Caco-2 (cell line): ENCODE data around the gene ARHGAP29. TPM values are rescaled to one million over a fixed set of nuclear protein-coding genes. Genes with fewer than 3 reads are reported as not detected.

ENCODE experiments used
- BruUV-seq: library from RNA; stranded (reverse); fragments of 400-500 nt; replicated peaks from 2 replicates; lab custom pipeline; 2021; lab: Mats Ljungman, UMichigan
- CTCF ChIA-PET: fragments of 300-600 bp; sonication (Branson Sonifier 250); formaldehyde crosslinking; loops from one replicate; lab custom pipeline; 2022; ENCODE audit warnings: antibody characterized with exemption; lab: Charles Lee
- POLR2A ChIA-PET: fragments of 300-600 bp; sonication (Branson Sonifier 250); formaldehyde crosslinking; loops from one replicate; lab custom pipeline; 2022; ENCODE audit warnings: antibody characterized with exemption; lab: Charles Lee
- DNase-seq, 2 experiments: peaks; one replicate each; pipeline versions ENCODE4 v3.0.0 to v3.0.0-alpha.2; 2020 to 2022
- H3K27me3 ChIP-seq: replicated peaks from 2 replicates; pipeline ENCODE4 v1.6.0; 2011; ENCODE audit warnings: low read length; ENCODE audit not compliant: control insufficient read depth, insufficient read depth
- H3K36me3 ChIP-seq: 2 replicates; pipeline ENCODE4 v1.5.1; 2011; ENCODE audit warnings: low read length; ENCODE audit not compliant: control insufficient read depth, insufficient read depth
- H3K4me1 ChIP-seq: fragments of 250-450 bp; sonication (Bioruptor Pico); 2 replicates; pipeline ENCODE4 v1.5.1; 2020; ENCODE audit warnings: mild to moderate bottlenecking
- H3K4me3 ChIP-seq: 2 replicates; pipeline ENCODE4 v1.5.1; 2011; ENCODE audit warnings: low read depth, mild to moderate bottlenecking, control low read depth, low read length
- H3K9me3 ChIP-seq: fragments of 250-450 bp; sonication (Bioruptor Pico); 2 replicates; pipeline ENCODE4 v1.5.1; 2020; ENCODE audit warnings: mild to moderate bottlenecking, moderate library complexity
- H3K27ac Mint-ChIP-seq: one replicate; pipeline ENCODE4 v1.8.0; 2022; ENCODE audit warnings: mixed read lengths; ENCODE audit not compliant: unreplicated experiment
- H3K27me3 Mint-ChIP-seq: one replicate; pipeline ENCODE4 v1.8.0; 2022; ENCODE audit warnings: mixed read lengths; ENCODE audit not compliant: insufficient read depth, unreplicated experiment
- H3K36me3 Mint-ChIP-seq: one replicate; pipeline ENCODE4 v1.8.0; 2022; ENCODE audit warnings: mild to moderate bottlenecking, mixed read lengths; ENCODE audit not compliant: insufficient read depth, unreplicated experiment
- H3K4me1 Mint-ChIP-seq: one replicate; pipeline ENCODE4 v1.8.0; 2022; ENCODE audit warnings: low read depth, mixed read lengths; ENCODE audit not compliant: unreplicated experiment
- H3K4me3 Mint-ChIP-seq: one replicate; pipeline ENCODE4 v1.8.0; 2022; ENCODE audit warnings: mild to moderate bottlenecking, moderate library complexity, mixed read lengths; ENCODE audit not compliant: unreplicated experiment
- H3K9me3 Mint-ChIP-seq: one replicate; pipeline ENCODE4 v1.8.0; 2022; ENCODE audit warnings: mixed read lengths; ENCODE audit not compliant: unreplicated experiment
- CTCF ChIP-seq, 2 experiments: fragments of 200-600 bp in 1 of 2; IDR thresholded peaks; 1 replicate in 1 of 2; 2 replicates in 1 of 2; pipeline versions ENCODE4 v1.5.1 to v1.8.0; 2011 to 2022; ENCODE audit warnings: antibody characterized with exemption in 1 of 2, control low read depth in 1 of 2, inconsistent platforms in 1 of 2, low read depth in 1 of 2, low read length in 1 of 2, mild to moderate bottlenecking in 1 of 2, moderate library complexity in 1 of 2; ENCODE audit not compliant: insufficient read depth in 1 of 2, severe bottlenecking in 1 of 2, unreplicated experiment in 1 of 2
- intact Hi-C: fragments of 100-400 bp; cut with micrococcal nuclease; formaldehyde crosslinking; loops from one replicate; pipeline ENCODE4 v1.10.0; 2022; ENCODE audit not compliant: unreplicated experiment
- total RNA-seq: library from RNA; stranded (reverse); gene quantifications from 2 replicates; pipeline ENCODE4 v1.2.3, GENCODE V29; 2022

The ARHGAP29 gene
- total RNA-seq, 1 experiment from 2014 or later, result 30.3 TPM

DNA sequence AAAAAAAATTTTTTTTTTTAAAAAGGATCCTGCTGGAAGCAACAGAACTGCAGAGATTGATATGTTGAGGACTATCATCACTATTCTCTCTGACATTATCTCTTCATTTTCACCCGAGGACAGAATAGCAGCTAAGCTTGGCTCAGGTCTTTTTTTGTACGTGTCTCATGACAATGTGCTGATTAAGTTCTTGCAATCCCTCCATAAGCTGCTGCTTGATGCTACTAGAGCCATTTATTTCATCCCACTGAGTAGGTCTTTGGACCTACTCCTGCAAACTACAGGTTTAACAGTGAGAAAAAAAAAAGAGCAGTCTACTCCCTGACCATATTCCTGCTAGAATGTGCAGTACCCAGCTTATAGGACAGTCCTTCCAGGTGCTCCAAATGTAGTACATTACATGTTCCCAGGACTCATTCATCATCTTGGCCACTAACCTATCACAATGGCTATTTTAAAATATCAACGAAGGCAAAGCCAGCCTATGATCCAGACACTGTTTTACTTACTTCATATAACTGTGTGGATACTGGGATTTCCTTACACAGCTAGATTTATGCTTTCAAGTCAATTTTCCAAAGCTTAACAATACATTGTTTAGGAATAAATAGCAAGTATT, 54.1 kb downstream of the ARHGAP29 start:
- BruUV-seq, result no TSS peak
- no peak for DNase-seq
- intact Hi-C loops, result loop anchor here (5.0 kb wide), 1 partner anchor 136 kb away; no protein-coding TSS in a partner anchor
- no peaks in the 10 kb centered on the region for H3K9me3 Mint-ChIP-seq
- H3K27ac Mint-ChIP-seq, result no peak overlapping the region
- TF ChIP-seq CTCF (IDR thresholded peaks at IDR 0.05; ENCODE audit: insufficient read depth in 1 of 2, low read depth in 1 of 2, low read length in 1 of 2, severe bottlenecking in 1 of 2, unreplicated experiment in 1 of 2), result no peak
- ChIA-PET CTCF (no interaction called here), POLR2A (no interaction called here)
- no peaks in the 10 kb centered on the region for H3K36me3 ChIP-seq
- peaks cover 13% of the 10 kb centered on the region for H3K4me1 Mint-ChIP-seq
- H3K4me3 Mint-ChIP-seq, result no peak overlapping the region
- no peaks in the 10 kb centered on the region for H3K27me3 Mint-ChIP-seq
- peaks cover 62% of the 10 kb centered on the region for H3K36me3 Mint-ChIP-seq
- H3K4me3 ChIP-seq, result no peak overlapping the region
- H3K9me3 ChIP-seq, result no peaks in the 10 kb centered on the region
- H3K27me3 ChIP-seq, result no peaks in the 10 kb centered on the region
- H3K4me1 ChIP-seq, result no peaks in the 10 kb centered on the region

DNA sequence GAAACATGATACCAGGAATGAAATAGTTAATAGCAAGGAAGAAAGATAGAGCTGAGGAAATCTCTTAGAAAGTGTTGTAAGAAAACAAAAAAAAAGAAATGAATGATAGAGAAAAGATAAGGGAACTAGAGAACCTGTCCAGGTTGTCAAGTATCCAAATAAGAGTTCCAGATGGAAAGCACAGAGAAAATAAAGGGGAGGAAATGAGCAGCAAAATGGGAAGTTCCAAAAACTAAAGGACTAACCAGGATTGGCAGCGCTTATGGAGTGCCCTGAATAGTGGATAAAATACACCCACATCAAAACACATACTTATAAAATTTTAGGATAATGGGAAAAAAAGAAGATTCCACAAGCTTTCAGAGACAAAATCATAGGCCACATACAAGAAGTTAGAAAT, 55.2 kb downstream of the ARHGAP29 start:
- no peak for DNase-seq
- Histone ChIP-seq H3K9me3 (no peaks in the 10 kb centered on the region), H3K36me3 (no peaks in the 10 kb centered on the region), H3K27me3 (no peaks in the 10 kb centered on the region), H3K4me1 (no peaks in the 10 kb centered on the region), H3K4me3 (no peak overlapping the region)
- no peak for TF ChIP-seq CTCF (IDR thresholded peaks at IDR 0.05; ENCODE audit: insufficient read depth in 1 of 2, low read depth in 1 of 2, low read length in 1 of 2, severe bottlenecking in 1 of 2, unreplicated experiment in 1 of 2)
- BruUV-seq, result no TSS peak
- Mint-ChIP-seq H3K27ac (peak overlapping the region; percentile 51), H3K27me3 (no peaks in the 10 kb centered on the region), H3K4me1 (peaks cover 13% of the 10 kb centered on the region), H3K9me3 (no peaks in the 10 kb centered on the region), H3K36me3 (peaks cover 66% of the 10 kb centered on the region), H3K4me3 (no peak overlapping the region)
- POLR2A ChIA-PET, result no interaction called here
- CTCF ChIA-PET, result no interaction called here
- intact Hi-C loops, result loop anchor here (5.0 kb wide), 1 partner anchor 135 kb away; no protein-coding TSS in a partner anchor

DNA sequence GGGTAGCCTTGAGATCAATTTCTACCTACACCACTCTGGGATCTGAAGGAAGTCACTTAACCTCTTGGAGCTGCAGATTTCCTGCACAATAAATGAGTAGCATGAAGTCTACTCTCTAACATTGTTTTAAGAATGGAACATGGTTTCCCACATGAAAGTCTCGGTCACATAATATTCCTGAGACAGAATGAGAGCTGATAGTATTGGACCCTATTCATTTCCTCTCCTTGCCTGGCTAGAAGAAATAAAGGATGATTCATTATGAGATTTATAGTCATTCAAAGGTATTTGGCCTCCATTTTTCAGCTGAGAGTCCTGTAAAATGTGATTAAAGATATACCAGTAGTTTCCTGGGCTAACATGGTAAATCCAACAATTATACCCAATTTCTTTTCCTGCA, 56.7 kb downstream of the ARHGAP29 start:
- peaks cover 13% of the 10 kb centered on the region for H3K4me1 Mint-ChIP-seq

More for the DNA sequence above, 56.7 kb downstream of the ARHGAP29 start:
- Histone ChIP-seq H3K36me3 (no peaks in the 10 kb centered on the region), H3K4me3 (no peak overlapping the region), H3K9me3 (no peaks in the 10 kb centered on the region), H3K4me1 (no peaks in the 10 kb centered on the region), H3K27me3 (no peaks in the 10 kb centered on the region)
- no peak for TF ChIP-seq CTCF (IDR thresholded peaks at IDR 0.05; ENCODE audit: insufficient read depth in 1 of 2, low read depth in 1 of 2, low read length in 1 of 2, severe bottlenecking in 1 of 2, unreplicated experiment in 1 of 2)
- ChIA-PET POLR2A (no interaction called here), CTCF (interaction anchor here (0.9 kb wide), 1 partner anchor 141 kb away, joined by 3 read pairs; no protein-coding TSS in a partner anchor)
- no peak for DNase-seq
- intact Hi-C loops, result loop anchor here (5.0 kb wide), 1 partner anchor 133 kb away; no protein-coding TSS in a partner anchor
- Mint-ChIP-seq H3K36me3 (peaks cover 79% of the 10 kb centered on the region), H3K9me3 (no peaks in the 10 kb centered on the region), H3K27me3 (no peaks in the 10 kb centered on the region), H3K27ac (no peak overlapping the region), H3K4me3 (no peak overlapping the region)
- BruUV-seq, result no TSS peak
